GM18858 (cell line): ENCODE data around the gene DYDC1.
"Not testable (repeated sequence)": the region's sequence is repeated elsewhere in the genome, so short reads cannot be mapped to it uniquely, and the experiment has no call there.

Source experiments
- ATAC-seq: cut with Tn5 transposase; IDR thresholded peaks from one replicate; pipeline ENCODE4 v1.9.1; 2021; ENCODE audit not compliant: unreplicated experiment

DYDC1 gene

GRCh38 chr10:80344912-80345311 lies 11.6 kb downstream of the DYDC1 start:
- ATAC-seq = no peak

GRCh38 chr10:80344276-80344675 lies 12.3 kb downstream of the DYDC1 start:
- no peak for ATAC-seq

GRCh38 chr10:80333983-80334382 lies 22.6 kb downstream of the DYDC1 start:
- ATAC-seq = no peak

GRCh38 chr10:80324891-80325364 lies 31.6 kb downstream of the DYDC1 start:
- ATAC-seq = no peak

- no peak for ATAC-seq
These were observed 32.5 kb downstream of the DYDC1 start for GRCh38 chr10:80324086-80324485.

GRCh38 chr10:80323311-80323710 lies 33.2 kb downstream of the DYDC1 start:
- ATAC-seq = no peak

- no peak for ATAC-seq
These were observed 33.8 kb downstream of the DYDC1 start for GRCh38 chr10:80322711-80323110.

- ATAC-seq = no peak
These were observed 34.4 kb downstream of the DYDC1 start for GRCh38 chr10:80322158-80322557.

GRCh38 chr10:80321183-80321582 lies 35.4 kb downstream of the DYDC1 start:
- ATAC-seq = no peak

- ATAC-seq = no peak
These were observed 36.2 kb downstream of the DYDC1 start for GRCh38 chr10:80320377-80320776.

- ATAC-seq = no peak
These were observed 36.7 kb downstream of the DYDC1 start for GRCh38 chr10:80319725-80320290.

GRCh38 chr10:80319318-80319717 lies 37.2 kb downstream of the DYDC1 start:
- ATAC-seq = no peak

- no peak for ATAC-seq
These were observed 37.8 kb downstream of the DYDC1 start for GRCh38 chr10:80318742-80319141.

GRCh38 chr10:80315391-80315790 lies 41.2 kb downstream of the DYDC1 start:
- no peak for ATAC-seq

GRCh38 chr10:80313523-80313922 lies 43.0 kb downstream of the DYDC1 start:
- no peak for ATAC-seq

GRCh38 chr10:80305989-80306388 lies 50.6 kb downstream of the DYDC1 start:
- not testable (repeated sequence) for ATAC-seq

- no peak for ATAC-seq
These were observed 59.6 kb downstream of the DYDC1 start for GRCh38 chr10:80296942-80297341.

GRCh38 chr10:80292607-80293239 lies 63.8 kb downstream of the DYDC1 start:
- no peak for ATAC-seq

GRCh38 chr10:80290474-80291220 lies 65.9 kb downstream of the DYDC1 start:
- no peak for ATAC-seq

GRCh38 chr10:80289451-80290287 lies 66.9 kb downstream of the DYDC1 start, which contains the start of gene MAT1A:
Gene MAT1A (minus strand): TSS chr10:80289658. CDS start chr10:80289423, 235 bp downstream.
- no peak for ATAC-seq

GRCh38 chr10:80288849-80289248 lies 67.7 kb downstream of the DYDC1 start:
- ATAC-seq = no peak
